K562 (cell line): ENCODE data around the gene RSRC1. TPM values are rescaled to one million over a fixed set of nuclear protein-coding genes. Genes with fewer than 3 reads are reported as not detected.

Experiments used
- ATAC-seq: fragments of 200-7000 bp; cut with Tn5 transposase; 3 replicates; pipeline ENCODE4 v1.9.1; 2020; ENCODE audit warnings: moderate library complexity
- BruUV-seq: library from RNA; stranded (reverse); fragments of 400-500 nt; replicated peaks from 2 replicates; lab custom pipeline; 2021; lab: Mats Ljungman, UMichigan
- CTCF ChIA-PET: fragments of 300-600 bp; formaldehyde crosslinking; extraction: SDS; loops from one replicate; lab custom pipeline; 2021; ENCODE audit warnings: low intra/inter-chr PET ratio; lab: Yijun Ruan, JAX
- POLR2A ChIA-PET: fragments of 300-600, 350-650 bp; sonication (Branson Sonifier 250); formaldehyde crosslinking; extraction: SDS; loops from one replicate; lab custom pipeline; 2021; ENCODE audit warnings: antibody characterized with exemption, inconsistent platforms; lab: Yijun Ruan, JAX
- DNase-seq, 4 experiments: peaks; one replicate each; pipeline versions ENCODE4 v3.0.0 to v3.0.0-alpha.2; 2011 to 2018; ENCODE audit warnings: low spot score in 3 of 4, mixed read lengths in 3 of 4; ENCODE audit errors: extremely low read depth in 1 of 4
- FAIRE-seq: peaks from 2 replicates; lab custom pipeline; 2011; peaks lifted over from hg19 to GRCh38; lab: Jason Lieb, UNC
- H2AFZ ChIP-seq: 2 replicates; pipeline ENCODE4 v1.6.0; 2011; ENCODE audit warnings: low read depth, low read length, control low read depth, inconsistent platforms
- H3K27ac ChIP-seq: fragments of 200-600 bp; 3 replicates; pipeline ENCODE4 v1.8.0; 2011; ENCODE audit warnings: low read depth, mild to moderate bottlenecking, control low read depth, inconsistent platforms, low read length, moderate library complexity, mixed read lengths; ENCODE audit errors: extremely low read depth
- H3K27me3 ChIP-seq, 2 experiments: fragments of 300-600 bp in 1 of 2; 2 replicates in 1 of 2; 3 replicates in 1 of 2; pipeline versions ENCODE4 v1.6.0 to v1.8.0; 2011; ENCODE audit warnings: inconsistent platforms in 2 of 2, low read length in 2 of 2, mild to moderate bottlenecking in 1 of 2, mixed read lengths in 1 of 2, moderate library complexity in 1 of 2; ENCODE audit not compliant: control insufficient read depth in 2 of 2, insufficient read depth in 2 of 2
- H3K36me3 ChIP-seq: fragments of 300-600 bp; 3 replicates; pipeline ENCODE4 v1.8.0; 2011; ENCODE audit warnings: mild to moderate bottlenecking, low read length, inconsistent platforms; ENCODE audit not compliant: control insufficient read depth, insufficient read depth
- H3K4me1 ChIP-seq, 2 experiments: fragments of 200-600 bp in 1 of 2; replicated peaks in 1 of 2; 2 replicates in 1 of 2; 3 replicates in 1 of 2; pipeline versions ENCODE4 v1.5.1 to v1.8.0; 2011; ENCODE audit warnings: inconsistent platforms in 2 of 2, low read length in 2 of 2, mild to moderate bottlenecking in 1 of 2, mixed read lengths in 1 of 2, moderate library complexity in 1 of 2; ENCODE audit not compliant: control insufficient read depth in 2 of 2, insufficient read depth in 2 of 2
- H3K4me2 ChIP-seq: 2 replicates; pipeline ENCODE4 v1.6.1; 2011; ENCODE audit warnings: low read length, control low read depth, inconsistent platforms, mixed read lengths; ENCODE audit not compliant: insufficient read depth
- H3K4me3 ChIP-seq: fragments of 200-600 bp; sonication (generic), shearing (Covaris generic); 2 replicates; pipeline ENCODE4 v1.5.1; 2016; ENCODE audit warnings: control low read depth, inconsistent platforms
- H3K79me2 ChIP-seq: fragments of 200-600 bp; 3 replicates; pipeline ENCODE4 v1.8.0; 2011; ENCODE audit warnings: low read length, inconsistent platforms; ENCODE audit not compliant: control insufficient read depth, insufficient read depth
- H3K9ac ChIP-seq, 2 experiments: 2 replicates each; pipeline versions ENCODE4 v1.6.0 to v1.6.1; 2011; ENCODE audit warnings: low read depth in 2 of 2, low read length in 2 of 2, control low read depth in 1 of 2, inconsistent platforms in 1 of 2, mild to moderate bottlenecking in 1 of 2, mixed read lengths in 1 of 2; ENCODE audit not compliant: insufficient read depth in 1 of 2
- H3K9me1 ChIP-seq: one replicate; pipeline ENCODE4 v1.6.0; 2011; ENCODE audit warnings: inconsistent platforms, mild to moderate bottlenecking, low read length, moderate library complexity; ENCODE audit not compliant: control insufficient read depth, insufficient read depth
- H3K9me3 ChIP-seq: replicated peaks from 2 replicates; pipeline ENCODE4 v1.5.1; 2011; ENCODE audit warnings: low read depth, low read length, inconsistent platforms; ENCODE audit not compliant: control insufficient read depth, insufficient read depth
- H4K20me1 ChIP-seq: replicated peaks from 2 replicates; pipeline ENCODE4 v1.6.1; 2011; ENCODE audit warnings: low read length, inconsistent platforms, mixed read lengths; ENCODE audit not compliant: control insufficient read depth, insufficient read depth
- ESRRA ChIP-seq: fragments of 450-650 bp; IDR thresholded peaks from 2 replicates; pipeline ENCODE4 v1.6.1; 2014; ENCODE audit warnings: low read depth, mild to moderate bottlenecking, moderate library complexity, borderline replicate concordance
- GATAD2A ChIP-seq: fragments of 450-650 bp; IDR thresholded peaks from 2 replicates; pipeline ENCODE4 v1.6.1; 2017
- MYNN ChIP-seq, 2 experiments: sonication (generic); formaldehyde crosslinking in 1 of 2; IDR thresholded peaks; 2 replicates each; pipeline versions ENCODE4 v1.5.0 to v1.6.1; 2016 to 2020; ENCODE audit warnings: antibody characterized with exemption in 1 of 2, missing genetic modification reagents in 1 of 2
- SREBF1 ChIP-seq: fragments of 150-350 bp; IDR thresholded peaks from 2 replicates; pipeline ENCODE4 v1.6.1; 2014; ENCODE audit warnings: antibody characterized with exemption, low read depth, low read length, borderline replicate concordance
- TFAM ChIP-seq: fragments of 250-450 bp; sonication (Bioruptor Pico); conservative IDR thresholded peaks from 2 replicates; pipeline ENCODE4 v1.5.0; 2021; ENCODE audit warnings: mild to moderate bottlenecking, moderate library complexity
- TOE1 ChIP-seq, 2 experiments: fragments of 450-650 bp in 1 of 2; sonication (generic) in 1 of 2; formaldehyde crosslinking in 1 of 2; IDR thresholded peaks; 2 replicates each; pipeline versions ENCODE4 v1.7.1 to v1.8.0; 2016 to 2022; ENCODE audit warnings: borderline replicate concordance in 2 of 2, mild to moderate bottlenecking in 2 of 2, antibody characterized with exemption in 1 of 2, inconsistent platforms in 1 of 2, low read depth in 1 of 2, missing genetic modification reagents in 1 of 2, moderate library complexity in 1 of 2
- WGBS: fragments of 100-300 bp; shearing (Covaris generic); methylation state at CpG from one replicate; pipeline ENCODE4 v1.1.6; 2016; ENCODE audit warnings: low coverage, mixed read lengths; ENCODE audit not compliant: insufficient coverage; ENCODE audit errors: missing lambda C conversion rate; 5-methylcytosine and 5-hydroxymethylcytosine counted together
- in situ Hi-C: fragments of 300-500 bp; cut with MboI; formaldehyde crosslinking; loops from 4 replicates; pipeline ENCODE4 v1.15.0; 2018; ENCODE audit warnings: inconsistent platforms, mixed read lengths
- intact Hi-C: fragments of 100-400 bp; cut with micrococcal nuclease; formaldehyde crosslinking; loops from 2 replicates; pipeline ENCODE4 v1.14.2; 2022
- polyA plus RNA-seq, 8 experiments: library from polyadenylated mRNA; depleted of rRNA in 4 of 8; stranded (reverse) in 5 of 8; unstranded in 3 of 8; fragments of >200 nt; fragmentation: Nextera tagmentation in 2 of 8; fragmentation: Illumina TruSeq in 1 of 8; extraction: Ambion mirVana in 2 of 8; extraction: Trizol in 1 of 8; gene quantifications; 2 replicates each; pipeline versions ENCODE4 v1.2.1 to v1.2.3, GENCODE V29; 2011 to 2014; ENCODE audit warnings: inconsistent platforms in 1 of 8, missing spikeins in 1 of 8
- total RNA-seq, 7 experiments: library from RNA; depleted of rRNA in 6 of 7; stranded (reverse); fragments of >200 nt in 6 of 7; fragmentation: Illumina TruSeq in 2 of 7; extraction: Trizol in 2 of 7; gene quantifications; 2 replicates each; pipeline versions ENCODE4 v1.2.1 to v1.2.3, GENCODE V29; 2011 to 2021; ENCODE audit warnings: low replicate concordance in 1 of 7
- TF ChIP-seq, protein P1 (sequence below): fragments of 250-450 bp; sonication (Bioruptor Pico); IDR thresholded peaks from 2 replicates; pipeline ENCODE4 v1.8.0; 2021; ENCODE audit warnings: mild to moderate bottlenecking, moderate library complexity

Gene RSRC1
- total and polyA plus RNA-seq, 9 of the 15 experiments (the other 6 are each of a cell fraction or from before 2014, with no cell fraction given), result 19.3 to 128 (median 75.5) TPM

DNA sequence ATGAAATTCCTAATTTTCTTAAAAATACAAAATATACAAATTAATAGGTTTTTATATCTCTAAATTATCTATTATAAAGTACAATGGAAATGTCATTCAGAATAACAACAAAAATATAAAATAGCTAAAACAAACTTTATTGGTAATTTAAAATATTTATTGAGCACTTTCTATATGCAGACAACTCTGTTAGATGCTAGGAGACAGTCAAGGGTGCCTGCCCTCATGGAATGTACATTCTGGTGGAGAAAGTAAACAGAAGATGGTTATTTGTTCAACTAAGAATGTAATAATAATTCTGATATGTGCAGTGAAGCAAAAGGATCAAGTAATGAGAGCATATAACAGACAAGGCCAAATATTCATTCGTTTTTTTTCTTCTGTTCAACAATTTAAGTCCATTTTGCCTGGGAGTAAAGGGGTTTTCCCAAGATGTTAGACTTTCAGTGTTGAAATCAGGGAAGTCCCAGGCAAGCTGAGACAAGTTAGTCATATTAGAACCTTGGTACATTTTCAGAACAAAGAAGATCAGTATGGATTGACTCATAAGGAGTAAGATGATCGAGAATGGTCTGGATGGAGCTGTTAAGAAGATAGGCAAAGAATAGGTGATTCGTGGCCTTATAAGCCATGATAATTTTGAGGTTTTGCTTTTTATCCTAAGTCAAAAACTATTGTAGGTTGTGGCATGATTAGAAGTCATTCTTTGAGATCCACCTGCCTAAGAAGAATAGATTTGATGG, 310.9 kb downstream of the RSRC1 start:
- H4K20me1 ChIP-seq, result no peaks in the 10 kb centered on the region
- no peaks in the 10 kb centered on the region for H3K9me1 ChIP-seq
- POLR2A ChIA-PET, result interaction anchor here (0.6 kb wide), 1 partner anchor 13 kb away, joined by 4 read pairs; no protein-coding TSS in a partner anchor
- ATAC-seq (no peak), DNase-seq (no peak), FAIRE-seq (no peak)
- in situ Hi-C loops (no loop called here), intact Hi-C loops (no loop called here)
- TF ChIP-seq SREBF1 (no peak), TFAM (CRISPR knock-in tag) (no peak), TOE1 (IDR thresholded peaks at IDR 0.05; ENCODE audit: borderline replicate concordance) (no peak), TOE1 (CRISPR knock-in tag; IDR thresholded peaks at IDR 0.05; ENCODE audit: borderline replicate concordance, low read depth) (no peak), ESRRA (no peak), GATAD2A (no peak), MYNN (IDR thresholded peaks at IDR 0.05) (no peak), MYNN (CRISPR knock-in tag; IDR thresholded peaks at IDR 0.05) (no peak)
- TF ChIP-seq, protein P1, sequence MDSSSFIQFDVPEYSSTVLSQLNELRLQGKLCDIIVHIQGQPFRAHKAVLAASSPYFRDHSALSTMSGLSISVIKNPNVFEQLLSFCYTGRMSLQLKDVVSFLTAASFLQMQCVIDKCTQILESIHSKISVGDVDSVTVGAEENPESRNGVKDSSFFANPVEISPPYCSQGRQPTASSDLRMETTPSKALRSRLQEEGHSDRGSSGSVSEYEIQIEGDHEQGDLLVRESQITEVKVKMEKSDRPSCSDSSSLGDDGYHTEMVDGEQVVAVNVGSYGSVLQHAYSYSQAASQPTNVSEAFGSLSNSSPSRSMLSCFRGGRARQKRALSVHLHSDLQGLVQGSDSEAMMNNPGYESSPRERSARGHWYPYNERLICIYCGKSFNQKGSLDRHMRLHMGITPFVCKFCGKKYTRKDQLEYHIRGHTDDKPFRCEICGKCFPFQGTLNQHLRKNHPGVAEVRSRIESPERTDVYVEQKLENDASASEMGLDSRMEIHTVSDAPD (CRISPR knock-in tag), result no peak
- no peaks in the 10 kb centered on the region for H3K4me1 ChIP-seq
- WGBS, result 59% methylated on average over 3 of the region's 3 CpGs
- H3K4me3 ChIP-seq, result no peak overlapping the region
- no peak overlapping the region for H3K27ac ChIP-seq
- no peaks in the 10 kb centered on the region for H3K79me2 ChIP-seq
- H3K9me3 ChIP-seq, result no peaks in the 10 kb centered on the region
- no peak overlapping the region for H3K9ac ChIP-seq
- H3K4me2 ChIP-seq, result no peak overlapping the region
- BruUV-seq, result no TSS peak
- H2AFZ ChIP-seq, result no peak overlapping the region
- H3K36me3 ChIP-seq, result no peaks in the 10 kb centered on the region
- H3K27me3 ChIP-seq, result no peaks in the 10 kb centered on the region
- CTCF ChIA-PET, result interaction anchor here (0.7 kb wide), 1 partner anchor 556 kb away, joined by 3 read pairs; no protein-coding TSS in a partner anchor
